Gastroesophageal sphincter (tissue), 4 donors: ENCODE measurements around the gene ANO4. TPM values are rescaled to one million over a fixed set of nuclear protein-coding genes. Genes with fewer than 3 reads are reported as not detected.

ENCODE experiments used
- ATAC-seq: fragments of 150-250 bp; one replicate; pipeline ENCODE4 v1.9.1; 2016; ENCODE audit warnings: mild to moderate bottlenecking, moderate library complexity
- H3K27ac ChIP-seq, 4 donors: fragments of 200-600 bp; sonication (generic) in 3 of 4; 1 replicate in 3 of 4; 2 replicates in 1 of 4; pipeline ENCODE4 v1.5.1; 2016 to 2019
- H3K27me3 ChIP-seq: fragments of 200-600 bp; sonication (generic); one replicate; pipeline ENCODE4 v1.5.1; 2019
- H3K36me3 ChIP-seq, 2 donors: fragments of 200-600 bp; sonication (generic); one replicate each; pipeline ENCODE4 v1.5.1; 2019; ENCODE audit warnings: control low read depth in 1 of 2
- H3K4me1 ChIP-seq, 3 donors: fragments of 200-600 bp; sonication (generic); 1 replicate in 2 of 3; 2 replicates in 1 of 3; pipeline ENCODE4 v1.5.1; 2016 to 2019; ENCODE audit warnings: control low read depth in 2 of 3
- H3K4me3 ChIP-seq, 2 donors: fragments of 200-600 bp; sonication (generic); one replicate each; pipeline ENCODE4 v1.5.1; 2019; ENCODE audit warnings: mild to moderate bottlenecking in 1 of 2, moderate library complexity in 1 of 2
- H3K9me3 ChIP-seq, 3 donors: fragments of 200-600 bp; sonication (generic); one replicate each; pipeline ENCODE4 v1.5.1; 2017 to 2019; ENCODE audit warnings: control low read depth in 2 of 3
- CTCF ChIP-seq, 4 experiments: fragments of 200-600 bp in 2 of 4; fragments of 450-650 bp in 2 of 4; sonication (generic) in 1 of 4; IDR thresholded peaks; one replicate each; pipeline ENCODE4 v1.5.1; 2017 to 2019; ENCODE audit warnings: antibody characterized with exemption in 4 of 4, mild to moderate bottlenecking in 2 of 4, moderate library complexity in 2 of 4
- EP300 ChIP-seq: sonication (generic); formaldehyde crosslinking; IDR thresholded peaks from one replicate; pipeline ENCODE4 v1.6.1; 2017; ENCODE audit warnings: antibody characterized with exemption, mild to moderate bottlenecking
- POLR2A ChIP-seq, 2 donors: fragments of 450-650 bp; IDR thresholded peaks; one replicate each; pipeline ENCODE4 v1.6.1; 2017; ENCODE audit warnings: antibody characterized with exemption in 2 of 2, mild to moderate bottlenecking in 2 of 2, moderate library complexity in 1 of 2
- POLR2AphosphoS5 ChIP-seq: sonication (generic); formaldehyde crosslinking; IDR thresholded peaks from one replicate; pipeline ENCODE4 v1.6.1; 2017; ENCODE audit warnings: antibody characterized with exemption
- WGBS, 2 donors: methylation state at CpG; one replicate each; pipeline ENCODE4 v1.1.5; 2018; ENCODE audit warnings: low coverage in 1 of 2; 5-methylcytosine and 5-hydroxymethylcytosine counted together
- total RNA-seq, 4 donors: library from RNA; depleted of rRNA; stranded (reverse); fragments of >200 nt; gene quantifications; one replicate each; pipeline ENCODE4 v1.1.0, GENCODE V29; 2016

Gene ANO4
- total RNA-seq, 4 donors from 2014 or later: 0.08 to 0.30 (median 0.13) TPM; not detected in 1

- ATAC-seq: no peak
- no peaks in the 10 kb centered on the region for H3K4me1 ChIP-seq
- H3K36me3 ChIP-seq: no peaks in the 10 kb centered on the region
- no peak overlapping the region for H3K4me3 ChIP-seq
- H3K27ac ChIP-seq: no peak overlapping the region
- H3K9me3 ChIP-seq: no peaks in the 10 kb centered on the region
- no peaks in the 10 kb centered on the region for H3K27me3 ChIP-seq
- TF ChIP-seq EP300: no peak
- TF ChIP-seq POLR2A (IDR thresholded peaks at IDR 0.05): no peak
- no peak for TF ChIP-seq POLR2AphosphoS5
- TF ChIP-seq CTCF (IDR thresholded peaks at IDR 0.05): no peak
- WGBS, 2 donors: 22 to 38% methylated on average over 1 to 2 of the region's 2 CpGs
Observed at GRCh38 chr12:100964028-100964427, 169.5 kb downstream of the ANO4 start.

- Histone ChIP-seq H3K27me3 (no peaks in the 10 kb centered on the region), H3K27ac (no peak overlapping the region), H3K9me3 (no peaks in the 10 kb centered on the region), H3K36me3 (no peaks in the 10 kb centered on the region), H3K4me1 (no peaks in the 10 kb centered on the region), H3K4me3 (no peak overlapping the region)
- ATAC-seq: no peak
- WGBS, 2 donors: 17 to 29% methylated on average over 1 of the region's 1 CpG
- no peak for TF ChIP-seq POLR2A (IDR thresholded peaks at IDR 0.05)
- TF ChIP-seq CTCF (IDR thresholded peaks at IDR 0.05): no peak
- no peak for TF ChIP-seq EP300
- TF ChIP-seq POLR2AphosphoS5: no peak
Observed at GRCh38 chr12:100967189-100967588, 172.6 kb downstream of the ANO4 start.

GRCh38 chr12:100970894-100971293 lies 176.3 kb downstream of the ANO4 start:
- Histone ChIP-seq H3K9me3 (no peaks in the 10 kb centered on the region), H3K4me1 (no peaks in the 10 kb centered on the region), H3K27ac (no peak overlapping the region), H3K36me3 (no peaks in the 10 kb centered on the region), H3K27me3 (no peaks in the 10 kb centered on the region), H3K4me3 (no peak overlapping the region)
- no peak for ATAC-seq
- WGBS, 2 donors: 82 to 86% methylated on average over 3 to 4 of the region's 4 CpGs
- no peak for TF ChIP-seq POLR2AphosphoS5
- no peak for TF ChIP-seq EP300
- TF ChIP-seq POLR2A (IDR thresholded peaks at IDR 0.05): no peak
- no peak for TF ChIP-seq CTCF (IDR thresholded peaks at IDR 0.05)

- H3K4me1 ChIP-seq: no peaks in the 10 kb centered on the region
- 80 to 94% methylated on average over 2 of the region's 2 CpGs for WGBS, 2 donors
- ATAC-seq: no peak
- H3K9me3 ChIP-seq: no peaks in the 10 kb centered on the region
- no peaks in the 10 kb centered on the region for H3K27me3 ChIP-seq
- no peak overlapping the region for H3K4me3 ChIP-seq
- no peak overlapping the region for H3K27ac ChIP-seq
- TF ChIP-seq POLR2AphosphoS5: no peak
- no peaks in the 10 kb centered on the region for H3K36me3 ChIP-seq
Observed at GRCh38 chr12:100972121-100972520, 177.5 kb downstream of the ANO4 start.

GRCh38 chr12:100974341-100974740 lies 179.8 kb downstream of the ANO4 start:
- Histone ChIP-seq H3K27me3 (no peaks in the 10 kb centered on the region), H3K9me3 (no peaks in the 10 kb centered on the region), H3K27ac (no peak overlapping the region), H3K4me3 (no peak overlapping the region), H3K4me1 (no peaks in the 10 kb centered on the region), H3K36me3 (no peaks in the 10 kb centered on the region)
- no peak for ATAC-seq
- WGBS, 2 donors: 72 to 74% methylated on average over 3 of the region's 3 CpGs
- TF ChIP-seq EP300: no peak
- TF ChIP-seq POLR2AphosphoS5: no peak
- TF ChIP-seq CTCF (IDR thresholded peaks at IDR 0.05): no peak
- TF ChIP-seq POLR2A (IDR thresholded peaks at IDR 0.05): no peak

GRCh38 chr12:100974747-100975146 lies 180.2 kb downstream of the ANO4 start:
- no peaks in the 10 kb centered on the region for H3K36me3 ChIP-seq
- H3K4me3 ChIP-seq: no peak overlapping the region
- no peaks in the 10 kb centered on the region for H3K4me1 ChIP-seq
- H3K27ac ChIP-seq: no peak overlapping the region
- TF ChIP-seq EP300 (no peak), CTCF (IDR thresholded peaks at IDR 0.05) (no peak), POLR2A (IDR thresholded peaks at IDR 0.05) (no peak), POLR2AphosphoS5 (no peak)
- WGBS, 2 donors: 50 to 60% methylated on average over 4 to 9 of the region's 9 CpGs
- no peak for ATAC-seq
- H3K27me3 ChIP-seq: no peaks in the 10 kb centered on the region
- no peaks in the 10 kb centered on the region for H3K9me3 ChIP-seq
